Smooth muscle cell of trachea (primary cell): ENCODE results near the gene ELAPOR1. TPM values are rescaled to one million over a fixed set of nuclear protein-coding genes. Genes with fewer than 3 reads are reported as not detected.

Experiments used
- total RNA-seq: library from RNA; depleted of rRNA; stranded (reverse); fragments of >200 nt; gene quantifications from 2 replicates; pipeline ENCODE4 v1.2.1, GENCODE V29; 2014

The ELAPOR1 gene, protein sequence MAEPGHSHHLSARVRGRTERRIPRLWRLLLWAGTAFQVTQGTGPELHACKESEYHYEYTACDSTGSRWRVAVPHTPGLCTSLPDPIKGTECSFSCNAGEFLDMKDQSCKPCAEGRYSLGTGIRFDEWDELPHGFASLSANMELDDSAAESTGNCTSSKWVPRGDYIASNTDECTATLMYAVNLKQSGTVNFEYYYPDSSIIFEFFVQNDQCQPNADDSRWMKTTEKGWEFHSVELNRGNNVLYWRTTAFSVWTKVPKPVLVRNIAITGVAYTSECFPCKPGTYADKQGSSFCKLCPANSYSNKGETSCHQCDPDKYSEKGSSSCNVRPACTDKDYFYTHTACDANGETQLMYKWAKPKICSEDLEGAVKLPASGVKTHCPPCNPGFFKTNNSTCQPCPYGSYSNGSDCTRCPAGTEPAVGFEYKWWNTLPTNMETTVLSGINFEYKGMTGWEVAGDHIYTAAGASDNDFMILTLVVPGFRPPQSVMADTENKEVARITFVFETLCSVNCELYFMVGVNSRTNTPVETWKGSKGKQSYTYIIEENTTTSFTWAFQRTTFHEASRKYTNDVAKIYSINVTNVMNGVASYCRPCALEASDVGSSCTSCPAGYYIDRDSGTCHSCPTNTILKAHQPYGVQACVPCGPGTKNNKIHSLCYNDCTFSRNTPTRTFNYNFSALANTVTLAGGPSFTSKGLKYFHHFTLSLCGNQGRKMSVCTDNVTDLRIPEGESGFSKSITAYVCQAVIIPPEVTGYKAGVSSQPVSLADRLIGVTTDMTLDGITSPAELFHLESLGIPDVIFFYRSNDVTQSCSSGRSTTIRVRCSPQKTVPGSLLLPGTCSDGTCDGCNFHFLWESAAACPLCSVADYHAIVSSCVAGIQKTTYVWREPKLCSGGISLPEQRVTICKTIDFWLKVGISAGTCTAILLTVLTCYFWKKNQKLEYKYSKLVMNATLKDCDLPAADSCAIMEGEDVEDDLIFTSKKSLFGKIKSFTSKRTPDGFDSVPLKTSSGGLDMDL
- total RNA-seq: 0.15 and 0.33 TPM in 2 replicates

GRCh38 chr1:109113590-109114341, at the start of gene ELAPOR1:
ELAPOR1 (plus strand) TSS chr1:109114115; CDS start chr1:109114184, 69 bp downstream.

GRCh38 chr1:109075531-109076490, 38.1 kb upstream of the ELAPOR1 start, which contains the start of gene TAF13:
TAF13 (minus strand) TSS chr1:109076003; CDS start chr1:109075947, 56 bp downstream.

DNA sequence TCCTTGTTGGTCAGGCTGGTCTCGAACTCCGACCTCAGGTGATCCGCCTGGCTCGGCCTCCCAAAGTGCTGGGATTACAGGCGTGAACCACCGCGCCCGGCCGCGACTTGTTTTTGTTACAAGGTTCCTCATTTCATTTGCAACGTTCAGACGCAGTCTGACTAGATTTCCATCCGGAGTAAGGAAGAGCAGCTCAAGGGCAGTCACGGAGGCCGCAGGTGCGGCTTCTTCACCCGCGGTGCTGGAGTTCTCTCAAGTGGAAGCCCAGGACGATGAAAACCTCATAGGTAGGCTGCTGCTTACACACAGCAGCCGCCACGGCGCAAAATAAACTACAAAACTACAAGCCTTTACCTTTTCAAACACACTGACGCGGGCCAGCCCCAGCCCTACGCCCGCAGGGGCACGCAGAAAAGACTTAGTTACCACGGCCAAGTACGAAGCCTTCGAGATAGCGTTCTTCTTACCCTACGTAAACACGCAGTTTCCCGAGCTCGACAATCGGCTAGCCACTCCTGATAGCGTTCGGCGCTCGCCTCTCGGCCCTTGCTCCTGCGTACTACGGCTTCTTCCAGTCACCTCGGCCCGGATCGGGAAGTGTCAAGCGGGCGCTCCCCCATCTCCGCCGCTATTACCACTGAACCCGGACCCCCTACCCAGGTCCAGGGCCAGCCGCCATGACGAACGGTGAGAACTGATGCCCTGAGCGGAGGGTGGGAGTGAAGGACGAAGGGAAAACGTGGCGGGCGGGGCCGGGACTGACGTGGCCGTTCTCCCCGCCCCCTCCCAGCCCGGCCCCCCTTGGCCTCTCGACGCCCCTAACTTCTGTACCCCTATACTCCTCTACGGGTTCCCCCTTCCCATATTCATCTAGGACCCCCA, 23.5 kb upstream of the ELAPOR1 start, which contains the start of gene TMEM167B:
TMEM167B (plus strand) TSS at position 569 of the 882 bp plus-strand sequence; CDS start at position 678, 109 bp downstream.

Other genes starting within 250 kb of the ELAPOR1 start
- gene GPSM2, start 237.1 kb upstream of the ELAPOR1 start, total RNA-seq: 20.2 and 62.1 TPM in 2 replicates
- 37.7 and 44.5 TPM in 2 replicates for gene CLCC1, start 150.6 kb upstream of the ELAPOR1 start, total RNA-seq
- 16.0 and 20.5 TPM in 2 replicates for gene WDR47, start 72.0 kb upstream of the ELAPOR1 start, total RNA-seq
- 73.9 and 75.4 TPM in 2 replicates for gene TAF13, start 38.1 kb upstream of the ELAPOR1 start, total RNA-seq
- 26.2 and 37.2 TPM in 2 replicates for gene TMEM167B, start 23.4 kb upstream of the ELAPOR1 start, total RNA-seq
- gene SARS1, start 99.8 kb downstream of the ELAPOR1 start, total RNA-seq: 262 and 277 TPM in 2 replicates
- gene CELSR2, start 135.4 kb downstream of the ELAPOR1 start, total RNA-seq: 1.5 TPM in 2 replicates
- gene PSRC1, start 169.0 kb downstream of the ELAPOR1 start, total RNA-seq: 3.8 and 13.2 TPM in 2 replicates
- not detected in 2 replicates for gene MYBPHL, start 192.9 kb downstream of the ELAPOR1 start, total RNA-seq